DOHH2 (cell line): ENCODE data around the gene SMPD2.
A peak's percentile ranks its signal among the peaks of the same experiment; 100 is the strongest.

Experiments
- H3F3A ChIP-seq: fragments of 200-600 bp; sonication (generic), shearing (Covaris generic); 2 replicates; pipeline ENCODE4 v1.6.0; 2016; ENCODE audit warnings: antibody characterized with exemption, mild to moderate bottlenecking; ENCODE audit not compliant: control insufficient read depth, insufficient read depth
- H3K27ac ChIP-seq: fragments of 200-600 bp; sonication (generic); 2 replicates; pipeline ENCODE4 v1.5.1; 2014; ENCODE audit warnings: low read depth, mild to moderate bottlenecking, low read length, moderate library complexity
- H3K27me3 ChIP-seq: fragments of 200-600 bp; sonication (generic); 2 replicates; pipeline ENCODE4 v1.6.1; 2014; ENCODE audit warnings: mild to moderate bottlenecking, low read length, mixed read lengths; ENCODE audit not compliant: control insufficient read depth
- H3K36me3 ChIP-seq: fragments of 200-600 bp; sonication (generic); 2 replicates; pipeline ENCODE4 v1.6.1; 2014; ENCODE audit warnings: mild to moderate bottlenecking, low read length, moderate library complexity, mixed read lengths; ENCODE audit not compliant: control insufficient read depth
- H3K4me1 ChIP-seq: fragments of 200-600 bp; sonication (generic); 2 replicates; pipeline ENCODE4 v1.6.1; 2014; ENCODE audit warnings: mild to moderate bottlenecking, low read length, mixed read lengths; ENCODE audit not compliant: control insufficient read depth
- H3K4me2 ChIP-seq: fragments of 200-600 bp; sonication (generic); 2 replicates; pipeline ENCODE4 v1.6.0; 2014; ENCODE audit warnings: mild to moderate bottlenecking, low read length, moderate library complexity
- H3K4me3 ChIP-seq: fragments of 200-600 bp; sonication (generic); 2 replicates; pipeline ENCODE4 v1.5.1; 2014; ENCODE audit warnings: mild to moderate bottlenecking, low read length, mixed read lengths
- H3K79me2 ChIP-seq: fragments of 200-600 bp; sonication (generic); 2 replicates; pipeline ENCODE4 v1.6.1; 2014; ENCODE audit warnings: mild to moderate bottlenecking, low read length, mixed read lengths; ENCODE audit not compliant: control insufficient read depth
- H3K9me2 ChIP-seq: fragments of 200-600 bp; sonication (generic); replicated peaks from 2 replicates; pipeline ENCODE4 v1.6.1; 2014; ENCODE audit warnings: mild to moderate bottlenecking, low read length, mixed read lengths; ENCODE audit not compliant: control insufficient read depth
- H3K9me3 ChIP-seq: fragments of 200-600 bp; sonication (generic); 2 replicates; pipeline ENCODE4 v1.6.1; 2014; ENCODE audit warnings: antibody characterized with exemption, low read length, mixed read lengths; ENCODE audit not compliant: control insufficient read depth, insufficient read depth
- H4K20me1 ChIP-seq: fragments of 200-600 bp; sonication (generic); 2 replicates; pipeline ENCODE4 v1.6.0; 2014; ENCODE audit warnings: low read depth, mild to moderate bottlenecking, antibody characterized with exemption, low read length, moderate library complexity; ENCODE audit not compliant: control insufficient read depth, insufficient read depth
- EZH2phosphoT487 ChIP-seq: fragments of 200-600 bp; sonication (generic); IDR thresholded peaks from 2 replicates; pipeline ENCODE4 v1.6.1; 2017; ENCODE audit warnings: borderline replicate concordance, mild to moderate bottlenecking, antibody characterized with exemption, low read length, moderate library complexity, mixed read lengths
- TF ChIP-seq, protein P1 (sequence below): fragments of 200-600 bp; sonication (generic); IDR thresholded peaks from one replicate; pipeline ENCODE4 v1.5.1; 2014; ENCODE audit warnings: antibody characterized with exemption, mild to moderate bottlenecking, low read depth, low read length; ENCODE audit not compliant: poor library complexity, severe bottlenecking

Gene SMPD2

DNA sequence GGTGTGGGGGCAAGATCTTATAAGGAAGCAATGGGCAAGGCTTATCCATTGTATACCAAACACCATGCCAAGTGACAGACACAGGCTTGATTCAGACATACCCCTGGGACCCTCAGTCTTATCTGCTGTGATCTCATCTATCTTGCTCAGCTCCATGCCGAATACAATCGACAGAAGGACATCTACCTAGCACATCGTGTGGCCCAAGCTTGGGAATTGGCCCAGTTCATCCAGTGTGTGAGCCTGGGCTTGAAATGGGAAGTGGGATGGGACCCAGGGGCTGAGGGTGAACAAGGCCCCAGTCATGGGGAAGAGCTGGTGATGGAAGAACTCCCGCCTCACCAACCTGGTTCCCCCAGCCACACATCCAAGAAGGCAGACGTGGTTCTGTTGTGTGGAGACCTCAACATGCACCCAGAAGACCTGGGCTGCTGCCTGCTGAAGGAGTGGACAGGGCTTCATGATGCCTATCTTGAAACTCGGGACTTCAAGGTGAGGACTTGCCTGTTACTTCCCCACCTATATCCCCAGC, 1.9 kb downstream of the SMPD2 start:
- Histone ChIP-seq H3K79me2 (peaks cover 18% of the 10 kb centered on the region), H3K4me3 (peak overlapping the region; percentile 94), H3K4me1 (peaks cover 20% of the 10 kb centered on the region), H3K36me3 (peaks cover 58% of the 10 kb centered on the region), H3K4me2 (peak overlapping the region; percentile 97), H3K9me3 (no peaks in the 10 kb centered on the region), H4K20me1 (peaks cover 3% of the 10 kb centered on the region), H3K9me2 (no peaks in the 10 kb centered on the region), H3K27ac (no peak overlapping the region), H3F3A (no peaks in the 10 kb centered on the region), H3K27me3 (no peaks in the 10 kb centered on the region)
- no peak for TF ChIP-seq EZH2phosphoT487
- TF ChIP-seq, protein P1, sequence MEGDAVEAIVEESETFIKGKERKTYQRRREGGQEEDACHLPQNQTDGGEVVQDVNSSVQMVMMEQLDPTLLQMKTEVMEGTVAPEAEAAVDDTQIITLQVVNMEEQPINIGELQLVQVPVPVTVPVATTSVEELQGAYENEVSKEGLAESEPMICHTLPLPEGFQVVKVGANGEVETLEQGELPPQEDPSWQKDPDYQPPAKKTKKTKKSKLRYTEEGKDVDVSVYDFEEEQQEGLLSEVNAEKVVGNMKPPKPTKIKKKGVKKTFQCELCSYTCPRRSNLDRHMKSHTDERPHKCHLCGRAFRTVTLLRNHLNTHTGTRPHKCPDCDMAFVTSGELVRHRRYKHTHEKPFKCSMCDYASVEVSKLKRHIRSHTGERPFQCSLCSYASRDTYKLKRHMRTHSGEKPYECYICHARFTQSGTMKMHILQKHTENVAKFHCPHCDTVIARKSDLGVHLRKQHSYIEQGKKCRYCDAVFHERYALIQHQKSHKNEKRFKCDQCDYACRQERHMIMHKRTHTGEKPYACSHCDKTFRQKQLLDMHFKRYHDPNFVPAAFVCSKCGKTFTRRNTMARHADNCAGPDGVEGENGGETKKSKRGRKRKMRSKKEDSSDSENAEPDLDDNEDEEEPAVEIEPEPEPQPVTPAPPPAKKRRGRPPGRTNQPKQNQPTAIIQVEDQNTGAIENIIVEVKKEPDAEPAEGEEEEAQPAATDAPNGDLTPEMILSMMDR, result no peak

DNA sequence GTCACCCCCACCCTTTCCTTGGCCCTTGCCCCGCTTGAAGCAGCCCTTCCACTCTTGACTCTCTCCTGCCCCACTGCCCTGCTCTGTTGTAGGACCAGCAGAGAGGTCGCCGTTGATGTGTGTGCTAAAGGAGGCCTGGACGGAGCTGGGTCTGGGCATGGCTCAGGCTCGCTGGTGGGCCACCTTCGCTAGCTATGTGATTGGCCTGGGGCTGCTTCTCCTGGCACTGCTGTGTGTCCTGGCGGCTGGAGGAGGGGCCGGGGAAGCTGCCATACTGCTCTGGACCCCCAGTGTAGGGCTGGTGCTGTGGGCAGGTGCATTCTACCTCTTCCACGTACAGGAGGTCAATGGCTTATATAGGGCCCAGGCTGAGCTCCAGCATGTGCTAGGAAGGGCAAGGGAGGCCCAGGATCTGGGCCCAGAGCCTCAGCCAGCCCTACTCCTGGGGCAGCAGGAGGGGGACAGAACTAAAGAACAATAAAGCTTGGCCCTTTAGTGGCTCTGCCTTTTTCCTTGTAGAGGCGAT, 3.0 kb downstream of the SMPD2 start:
- no peaks in the 10 kb centered on the region for H3K27me3 ChIP-seq
- H3K79me2 ChIP-seq, result peaks cover 18% of the 10 kb centered on the region
- peaks cover 3% of the 10 kb centered on the region for H4K20me1 ChIP-seq
- H3K4me3 ChIP-seq, result no peak overlapping the region
- H3K9me2 ChIP-seq, result no peaks in the 10 kb centered on the region
- H3K27ac ChIP-seq, result no peak overlapping the region
- no peaks in the 10 kb centered on the region for H3F3A ChIP-seq
- H3K9me3 ChIP-seq, result no peaks in the 10 kb centered on the region
- peaks cover 61% of the 10 kb centered on the region for H3K36me3 ChIP-seq
- no peak overlapping the region for H3K4me2 ChIP-seq
- no peak for TF ChIP-seq EZH2phosphoT487
- peaks cover 27% of the 10 kb centered on the region for H3K4me1 ChIP-seq

DNA sequence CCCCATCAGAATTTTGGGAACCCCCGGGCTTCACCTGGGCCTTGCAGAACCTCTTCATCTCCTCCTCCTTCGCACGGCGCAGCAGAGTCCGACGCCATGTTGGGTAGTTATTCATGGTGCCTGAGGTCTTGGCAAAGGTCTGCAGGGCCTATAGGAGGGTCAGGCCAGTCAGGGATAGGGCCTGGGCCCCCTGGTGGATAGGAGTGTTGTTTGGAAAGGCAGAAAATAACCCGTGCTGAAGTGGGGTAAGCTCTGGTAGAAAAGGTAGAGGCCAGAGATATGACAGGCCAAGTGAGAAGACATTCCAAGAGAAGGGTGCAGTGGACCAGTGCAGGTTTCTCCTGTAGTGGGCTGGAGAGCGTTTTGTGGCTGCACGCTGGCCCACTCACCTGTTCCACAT, 4.9 kb downstream of the SMPD2 start:
- Histone ChIP-seq H3K79me2 (peaks cover 18% of the 10 kb centered on the region), H3K9me3 (no peaks in the 10 kb centered on the region), H3F3A (no peaks in the 10 kb centered on the region), H4K20me1 (peaks cover 3% of the 10 kb centered on the region), H3K4me2 (no peak overlapping the region), H3K9me2 (no peaks in the 10 kb centered on the region), H3K36me3 (peaks cover 66% of the 10 kb centered on the region), H3K27me3 (no peaks in the 10 kb centered on the region), H3K4me3 (no peak overlapping the region), H3K27ac (no peak overlapping the region), H3K4me1 (peaks cover 33% of the 10 kb centered on the region)
- TF ChIP-seq, protein P1, result no peak

GRCh38 chr6:109446072-109446471, 5.5 kb downstream of the SMPD2 start:
- Histone ChIP-seq H3K27ac (no peak overlapping the region), H3K9me3 (no peaks in the 10 kb centered on the region), H3K4me3 (no peak overlapping the region), H3K4me1 (peaks cover 38% of the 10 kb centered on the region), H3K27me3 (no peaks in the 10 kb centered on the region), H3K36me3 (peaks cover 68% of the 10 kb centered on the region), H3F3A (no peaks in the 10 kb centered on the region), H3K9me2 (no peaks in the 10 kb centered on the region), H3K4me2 (no peak overlapping the region), H3K79me2 (peaks cover 15% of the 10 kb centered on the region), H4K20me1 (peaks cover 3% of the 10 kb centered on the region)
- TF ChIP-seq, protein P1, result no peak
- no peak for TF ChIP-seq EZH2phosphoT487
